GM23338 (cell line): Measurements from ENCODE around the gene CACNA2D3.

Experiments used
- CREB1 ChIP-seq: fragments of 250-450 bp; sonication (Bioruptor Pico); IDR thresholded peaks from 2 replicates; pipeline ENCODE4 v1.5.0; 2020; ENCODE audit warnings: low read depth, mild to moderate bottlenecking, moderate library complexity
- CTCF ChIP-seq, 2 experiments: fragments of 200-600 bp in 1 of 2; sonication (generic) in 1 of 2; conservative IDR thresholded peaks; 2 replicates each; pipeline versions ENCODE4 v1.5.1 to v1.6.1; 2016 to 2017; ENCODE audit warnings: antibody characterized with exemption in 2 of 2, low read depth in 2 of 2, mild to moderate bottlenecking in 2 of 2, moderate library complexity in 1 of 2
- ETS1 ChIP-seq: IDR thresholded peaks from 2 replicates; pipeline ENCODE4 v1.6.1; 2016; ENCODE audit warnings: antibody characterized with exemption
- EZH2 ChIP-seq: fragments of 200-600 bp; sonication (generic); IDR thresholded peaks from one replicate; pipeline ENCODE4 v1.8.0; 2017; ENCODE audit warnings: antibody characterized with exemption, mild to moderate bottlenecking, low read depth; ENCODE audit not compliant: unreplicated experiment
- EZH2phosphoT487 ChIP-seq: fragments of 200-600 bp; sonication (generic); IDR thresholded peaks from one replicate; pipeline ENCODE4 v1.8.1; 2018; ENCODE audit warnings: antibody characterized with exemption; ENCODE audit not compliant: unreplicated experiment
- JUNB ChIP-seq: IDR thresholded peaks from one replicate; pipeline ENCODE4 v1.6.1; 2016; ENCODE audit warnings: antibody characterized with exemption; ENCODE audit not compliant: unreplicated experiment
- NANOG ChIP-seq: IDR thresholded peaks from 2 replicates; pipeline ENCODE4 v1.6.1; 2016; ENCODE audit warnings: antibody characterized with exemption, borderline replicate concordance
- POLR2AphosphoS5 ChIP-seq: IDR thresholded peaks from 2 replicates; pipeline ENCODE4 v1.6.1; 2016; ENCODE audit warnings: antibody characterized with exemption, low read depth
- REST ChIP-seq: IDR thresholded peaks from one replicate; pipeline ENCODE4 v1.6.1; 2018; ENCODE audit warnings: antibody characterized with exemption; ENCODE audit not compliant: unreplicated experiment
- ZNF114 ChIP-seq: fragments of 250-450 bp; sonication (Bioruptor Pico); IDR thresholded peaks from 2 replicates; pipeline ENCODE4 v1.5.0; 2020; ENCODE audit warnings: mild to moderate bottlenecking, moderate library complexity
- ZNF331 ChIP-seq: fragments of 250-450 bp; sonication (Bioruptor Pico); IDR thresholded peaks from 2 replicates; pipeline ENCODE4 v1.5.0; 2020; ENCODE audit warnings: low read depth, mild to moderate bottlenecking, moderate library complexity
- ZNF462 ChIP-seq: fragments of 250-450 bp; sonication (Bioruptor Pico); IDR thresholded peaks from 2 replicates; pipeline ENCODE4 v1.5.0; 2020; ENCODE audit warnings: mild to moderate bottlenecking, moderate library complexity

GRCh38 chr3:54530944-54531343 lies 408.6 kb downstream of the CACNA2D3 start:
- TF ChIP-seq CTCF (conservative IDR thresholded peaks at IDR 0.05; ENCODE audit: low read depth in 2 of 2) = no peak
- no peak for TF ChIP-seq POLR2AphosphoS5
- TF ChIP-seq REST = no peak
- TF ChIP-seq CREB1 (CRISPR knock-in tag) = no peak
- TF ChIP-seq EZH2 = no peak
- no peak for TF ChIP-seq ZNF462 (CRISPR knock-in tag)
- TF ChIP-seq JUNB = no peak
- no peak for TF ChIP-seq EZH2phosphoT487
- TF ChIP-seq ZNF331 (CRISPR knock-in tag) = no peak
- TF ChIP-seq NANOG = no peak
- no peak for TF ChIP-seq ZNF114 (CRISPR knock-in tag)
- TF ChIP-seq ETS1 = no peak
